Panc1 (cell line): ENCODE measurements around the gene CBL.

Experiments
- POLR2AphosphoS5 ChIP-seq: IDR thresholded peaks from 2 replicates; pipeline ENCODE4 v1.6.1; 2012; ENCODE audit warnings: mild to moderate bottlenecking, low read depth, low read length, moderate library complexity
- TF ChIP-seq, protein P1 (sequence below): fragments of 450-650 bp; IDR thresholded peaks from 2 replicates; pipeline ENCODE4 v1.5.1; 2017; ENCODE audit warnings: mild to moderate bottlenecking
- TF ChIP-seq, protein P2 (sequence below), 2 experiments: IDR thresholded peaks; 2 replicates each; pipeline ENCODE4 v1.6.1; 2011 to 2012; ENCODE audit warnings: low read depth in 2 of 2, control low read depth in 1 of 2, low read length in 1 of 2, mild to moderate bottlenecking in 1 of 2, moderate library complexity in 1 of 2; ENCODE audit not compliant: insufficient read depth in 1 of 2

DNA sequence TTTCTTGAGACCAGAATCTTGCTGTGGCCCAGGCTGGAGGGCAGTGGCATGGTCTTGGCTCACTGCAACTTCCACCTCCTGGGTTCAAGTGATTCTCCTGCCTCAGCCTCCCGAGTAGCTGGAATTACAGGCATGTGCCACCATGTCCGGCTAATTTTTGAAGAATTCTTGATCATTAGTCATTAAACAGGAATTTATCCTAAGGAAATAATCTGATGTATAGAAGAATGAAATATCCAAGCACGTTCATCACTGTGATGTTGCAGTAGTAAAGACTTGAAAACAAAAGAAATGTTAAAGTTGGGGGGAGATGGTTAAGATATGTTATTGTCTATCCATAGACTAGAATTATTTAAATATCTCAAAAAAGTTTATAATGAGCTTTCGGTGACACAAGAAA, 23.6 kb downstream of the CBL start:
- TF ChIP-seq, protein P1, sequence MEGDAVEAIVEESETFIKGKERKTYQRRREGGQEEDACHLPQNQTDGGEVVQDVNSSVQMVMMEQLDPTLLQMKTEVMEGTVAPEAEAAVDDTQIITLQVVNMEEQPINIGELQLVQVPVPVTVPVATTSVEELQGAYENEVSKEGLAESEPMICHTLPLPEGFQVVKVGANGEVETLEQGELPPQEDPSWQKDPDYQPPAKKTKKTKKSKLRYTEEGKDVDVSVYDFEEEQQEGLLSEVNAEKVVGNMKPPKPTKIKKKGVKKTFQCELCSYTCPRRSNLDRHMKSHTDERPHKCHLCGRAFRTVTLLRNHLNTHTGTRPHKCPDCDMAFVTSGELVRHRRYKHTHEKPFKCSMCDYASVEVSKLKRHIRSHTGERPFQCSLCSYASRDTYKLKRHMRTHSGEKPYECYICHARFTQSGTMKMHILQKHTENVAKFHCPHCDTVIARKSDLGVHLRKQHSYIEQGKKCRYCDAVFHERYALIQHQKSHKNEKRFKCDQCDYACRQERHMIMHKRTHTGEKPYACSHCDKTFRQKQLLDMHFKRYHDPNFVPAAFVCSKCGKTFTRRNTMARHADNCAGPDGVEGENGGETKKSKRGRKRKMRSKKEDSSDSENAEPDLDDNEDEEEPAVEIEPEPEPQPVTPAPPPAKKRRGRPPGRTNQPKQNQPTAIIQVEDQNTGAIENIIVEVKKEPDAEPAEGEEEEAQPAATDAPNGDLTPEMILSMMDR = no peak
- TF ChIP-seq POLR2AphosphoS5 = no peak
- TF ChIP-seq, protein P2, sequence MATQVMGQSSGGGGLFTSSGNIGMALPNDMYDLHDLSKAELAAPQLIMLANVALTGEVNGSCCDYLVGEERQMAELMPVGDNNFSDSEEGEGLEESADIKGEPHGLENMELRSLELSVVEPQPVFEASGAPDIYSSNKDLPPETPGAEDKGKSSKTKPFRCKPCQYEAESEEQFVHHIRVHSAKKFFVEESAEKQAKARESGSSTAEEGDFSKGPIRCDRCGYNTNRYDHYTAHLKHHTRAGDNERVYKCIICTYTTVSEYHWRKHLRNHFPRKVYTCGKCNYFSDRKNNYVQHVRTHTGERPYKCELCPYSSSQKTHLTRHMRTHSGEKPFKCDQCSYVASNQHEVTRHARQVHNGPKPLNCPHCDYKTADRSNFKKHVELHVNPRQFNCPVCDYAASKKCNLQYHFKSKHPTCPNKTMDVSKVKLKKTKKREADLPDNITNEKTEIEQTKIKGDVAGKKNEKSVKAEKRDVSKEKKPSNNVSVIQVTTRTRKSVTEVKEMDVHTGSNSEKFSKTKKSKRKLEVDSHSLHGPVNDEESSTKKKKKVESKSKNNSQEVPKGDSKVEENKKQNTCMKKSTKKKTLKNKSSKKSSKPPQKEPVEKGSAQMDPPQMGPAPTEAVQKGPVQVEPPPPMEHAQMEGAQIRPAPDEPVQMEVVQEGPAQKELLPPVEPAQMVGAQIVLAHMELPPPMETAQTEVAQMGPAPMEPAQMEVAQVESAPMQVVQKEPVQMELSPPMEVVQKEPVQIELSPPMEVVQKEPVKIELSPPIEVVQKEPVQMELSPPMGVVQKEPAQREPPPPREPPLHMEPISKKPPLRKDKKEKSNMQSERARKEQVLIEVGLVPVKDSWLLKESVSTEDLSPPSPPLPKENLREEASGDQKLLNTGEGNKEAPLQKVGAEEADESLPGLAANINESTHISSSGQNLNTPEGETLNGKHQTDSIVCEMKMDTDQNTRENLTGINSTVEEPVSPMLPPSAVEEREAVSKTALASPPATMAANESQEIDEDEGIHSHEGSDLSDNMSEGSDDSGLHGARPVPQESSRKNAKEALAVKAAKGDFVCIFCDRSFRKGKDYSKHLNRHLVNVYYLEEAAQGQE (IDR thresholded peaks at IDR 0.05; ENCODE audit: insufficient read depth in 1 of 2, low read depth in 2 of 2, low read length in 1 of 2) = no peak
